Activated CD8-positive, alpha-beta memory T cell treated with anti-CD3 and anti-CD28 coated beads for 1 hour (primary cell): ENCODE measurements around the gene LCOR.
A peak's percentile ranks its signal among the peaks of the same experiment; 100 is the strongest.
"Not testable (repeated sequence)": the region's sequence is repeated elsewhere in the genome, so short reads cannot be mapped to it uniquely, and the experiment has no call there.

ENCODE experiments used
- DNase-seq, 2 donors: peaks; one replicate each; pipeline ENCODE4 v3.0.0-alpha.2; 2020; ENCODE audit warnings: low read depth in 1 of 2; ENCODE audit errors: extremely low read depth in 1 of 2

Gene LCOR

DNA sequence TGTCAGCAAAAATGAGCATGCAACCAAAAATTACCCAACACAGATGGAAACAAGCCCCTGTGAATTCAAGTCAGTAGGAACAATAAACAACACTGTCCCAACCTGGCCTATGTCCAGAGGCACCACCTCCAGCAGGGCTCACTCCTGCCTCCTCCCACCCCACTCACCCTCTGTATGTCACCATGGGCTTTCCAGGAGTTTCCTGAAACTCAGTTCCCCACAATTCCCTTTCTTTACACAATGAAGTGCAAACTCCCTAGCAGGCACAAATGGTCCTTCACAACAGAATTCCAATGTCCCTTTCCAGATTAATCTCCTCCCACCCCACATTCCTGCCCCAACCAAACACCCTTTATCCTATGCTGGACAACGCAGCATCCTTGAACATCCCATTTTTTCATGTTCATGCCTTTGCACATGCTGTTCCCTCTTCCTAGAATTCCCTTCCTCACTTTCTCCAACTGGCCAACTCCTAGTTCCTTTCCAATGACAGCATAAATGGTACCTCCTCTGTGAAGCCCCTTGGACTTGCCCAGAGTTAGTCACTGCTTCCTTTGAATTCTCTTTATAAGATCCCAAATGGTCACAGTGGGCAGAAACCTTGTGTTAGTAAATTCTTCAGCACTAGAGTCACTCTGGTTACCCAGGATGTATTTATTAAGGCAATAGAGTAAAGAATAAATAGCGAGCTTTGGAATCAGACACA lies 196.2 kb downstream of the LCOR start:
- DNase-seq = no peak

DNA sequence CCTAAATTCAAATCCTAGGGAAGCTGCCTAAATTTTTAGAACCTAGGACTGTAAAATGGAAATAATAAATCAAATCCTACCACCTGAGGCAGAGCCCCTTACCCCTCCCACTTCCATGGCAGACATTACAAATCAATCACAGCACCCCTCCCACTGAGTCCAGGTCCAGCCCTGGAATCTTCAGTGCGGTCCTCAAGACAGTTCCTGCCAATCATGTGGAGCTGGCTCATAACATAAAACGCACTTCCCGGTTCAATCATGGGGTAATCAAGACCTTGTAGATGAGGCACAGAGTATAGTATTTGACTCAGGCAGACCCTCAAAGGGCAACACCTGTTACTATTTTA lies 196.7 kb downstream of the LCOR start:
- DNase-seq = no peak

DNA sequence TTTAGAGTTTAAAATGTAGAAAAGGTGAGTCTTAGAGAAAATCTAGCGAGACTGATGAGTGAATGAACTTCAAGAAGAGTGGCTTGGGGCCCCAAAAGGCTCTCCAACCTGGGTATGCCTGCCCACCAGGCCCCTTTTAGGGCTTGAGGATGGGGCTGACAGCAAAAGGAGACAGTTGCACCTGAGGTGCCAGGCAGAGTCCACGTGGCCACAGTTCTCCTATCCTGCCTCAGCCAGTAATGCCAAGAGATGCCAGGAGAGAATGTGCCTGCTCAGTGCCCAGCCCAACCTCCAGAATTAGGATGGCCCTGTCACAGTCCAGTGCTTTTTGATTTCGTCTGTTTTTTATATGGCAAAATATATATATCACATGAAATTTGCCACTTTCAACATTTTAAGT lies 197.2 kb downstream of the LCOR start:
- DNase-seq = no peak

DNA sequence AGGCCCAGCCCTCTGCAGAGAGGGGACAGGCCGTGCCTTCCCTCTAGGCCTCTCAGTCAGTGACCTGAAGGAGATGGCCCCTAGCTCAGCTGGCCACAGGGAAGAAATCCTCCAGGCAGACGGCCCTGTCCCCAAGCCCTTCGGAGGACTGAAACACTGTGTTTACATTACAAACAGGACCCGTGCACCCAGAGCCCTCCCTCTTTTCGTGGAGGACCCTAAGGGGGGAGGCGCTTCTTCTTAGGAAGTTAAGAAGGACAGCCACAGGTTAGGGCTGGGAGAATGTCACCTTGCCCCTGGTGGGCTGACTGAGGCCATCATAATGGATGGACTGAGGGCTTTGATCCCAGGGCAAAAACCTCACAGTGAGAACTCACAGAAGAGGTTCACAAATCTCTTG lies 198.8 kb downstream of the LCOR start:
- DNase-seq = no peak

DNA sequence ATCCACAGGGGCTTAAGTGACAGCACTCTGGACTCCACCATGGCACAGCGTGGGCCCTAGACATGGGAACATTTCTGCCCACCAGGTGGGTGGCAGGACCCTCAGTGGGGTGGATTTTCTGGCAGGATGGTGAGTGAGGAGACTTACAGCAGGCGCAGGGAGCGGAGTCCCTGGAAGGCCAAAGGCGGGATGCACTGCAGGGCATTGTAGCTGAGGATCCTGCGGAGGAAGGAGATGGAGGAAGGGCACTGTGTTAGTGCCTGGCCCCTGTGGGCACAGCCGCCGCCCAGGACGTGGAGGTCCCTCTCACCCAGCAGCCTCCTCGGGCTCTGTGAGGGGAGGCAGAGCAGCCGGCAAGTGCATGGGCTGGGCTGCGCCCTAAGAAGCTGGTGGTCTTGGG lies 199.4 kb downstream of the LCOR start:
- DNase-seq = no peak

DNA sequence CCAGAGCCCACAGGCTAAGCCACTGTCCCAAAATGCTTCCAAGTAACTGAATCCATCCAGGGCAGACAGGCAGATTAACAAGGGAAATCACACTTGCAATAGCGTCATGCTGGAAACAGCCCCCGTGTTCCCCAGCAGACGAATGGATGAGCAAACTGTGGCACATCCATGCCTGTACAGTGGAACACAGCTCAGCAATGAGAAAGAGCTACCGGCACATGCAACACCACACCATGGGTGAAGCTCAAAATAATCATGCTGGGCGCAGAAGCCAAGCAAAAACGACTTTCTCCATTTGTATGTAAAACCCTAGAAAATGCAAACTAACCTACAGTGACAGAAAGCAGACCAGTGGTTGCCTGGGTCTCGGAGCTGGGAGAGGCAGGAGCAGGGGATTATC lies 200.5 kb downstream of the LCOR start:
- no peak for DNase-seq

DNA sequence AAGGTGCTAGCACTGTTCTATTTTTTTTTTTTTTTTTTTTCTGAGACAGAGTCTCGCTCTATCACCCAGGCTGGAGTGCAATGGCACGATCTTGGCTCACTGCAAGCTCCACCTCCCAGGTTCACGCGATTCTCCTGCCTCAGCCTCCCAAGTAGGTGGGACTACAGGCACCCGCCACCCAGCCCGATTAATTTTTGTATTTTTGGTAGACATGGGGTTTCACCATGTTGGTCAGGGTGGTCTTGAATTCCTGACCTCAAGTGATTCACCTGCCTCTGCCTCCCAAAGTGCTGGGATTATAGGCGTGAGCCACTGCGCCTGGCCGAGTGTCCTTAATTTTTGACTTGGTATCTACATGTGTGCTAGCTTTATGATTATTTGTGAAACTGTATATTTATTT lies 201.7 kb downstream of the LCOR start:
- not testable (repeated sequence) for DNase-seq

DNA sequence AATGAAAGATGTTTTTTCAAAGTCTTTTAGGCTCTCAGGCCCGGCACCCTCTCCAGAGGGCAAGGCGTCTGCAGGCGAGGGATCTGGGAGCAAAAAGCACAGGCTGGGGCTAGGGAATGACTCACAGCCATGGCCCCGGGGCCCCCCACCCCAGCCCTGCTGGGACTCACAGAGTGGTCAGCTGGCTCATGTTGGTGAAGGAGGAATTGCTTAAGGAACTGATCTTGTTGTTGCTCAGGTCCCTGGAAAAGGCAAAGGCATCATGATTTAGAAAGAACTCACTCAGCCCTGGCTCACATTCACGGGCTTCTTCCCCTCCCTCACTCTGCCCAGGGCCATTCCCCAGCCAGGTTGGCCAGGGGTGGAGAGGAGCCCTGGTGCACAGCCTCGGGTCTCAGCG lies 202.2 kb downstream of the LCOR start:
- DNase-seq = no peak

DNA sequence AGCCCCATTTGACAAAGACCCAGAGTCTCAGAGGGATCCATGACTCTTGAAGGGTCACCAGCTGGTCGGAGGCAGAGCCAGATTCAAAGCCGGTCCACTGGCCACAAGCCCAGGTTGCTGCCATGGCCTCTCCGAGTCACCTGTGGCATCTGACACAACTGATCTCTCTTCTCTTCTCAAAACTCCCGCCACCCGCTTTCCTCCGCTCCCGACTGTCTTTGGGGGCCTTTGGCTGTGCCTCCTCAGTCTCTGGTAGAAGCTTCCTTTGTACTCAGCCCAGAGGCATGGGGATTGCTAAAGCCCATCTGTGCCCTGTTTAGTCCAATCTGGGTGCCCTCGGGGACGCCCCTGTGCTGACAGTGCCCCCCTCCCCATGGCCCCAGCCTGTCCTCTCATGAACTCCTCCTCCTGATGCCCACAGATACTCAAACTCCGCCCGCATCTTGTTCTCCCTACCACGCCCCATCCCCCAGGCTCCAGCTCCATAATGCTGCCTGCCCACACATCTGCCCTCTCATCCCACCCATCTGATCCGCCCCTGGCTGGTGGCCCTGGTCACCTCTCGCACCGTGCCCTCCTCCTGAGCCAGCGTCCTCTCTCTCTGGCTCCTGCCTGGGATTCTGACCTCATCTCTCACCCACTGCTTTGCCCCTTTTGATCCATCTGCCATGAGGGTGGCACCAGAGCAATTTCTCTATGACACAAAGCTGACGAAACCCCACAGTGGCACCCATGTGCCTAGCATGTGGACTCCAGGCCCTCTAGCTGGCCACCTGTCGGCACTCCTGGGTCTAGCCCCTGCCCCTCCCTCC lies 203.1 kb downstream of the LCOR start:
- DNase-seq = no peak

DNA sequence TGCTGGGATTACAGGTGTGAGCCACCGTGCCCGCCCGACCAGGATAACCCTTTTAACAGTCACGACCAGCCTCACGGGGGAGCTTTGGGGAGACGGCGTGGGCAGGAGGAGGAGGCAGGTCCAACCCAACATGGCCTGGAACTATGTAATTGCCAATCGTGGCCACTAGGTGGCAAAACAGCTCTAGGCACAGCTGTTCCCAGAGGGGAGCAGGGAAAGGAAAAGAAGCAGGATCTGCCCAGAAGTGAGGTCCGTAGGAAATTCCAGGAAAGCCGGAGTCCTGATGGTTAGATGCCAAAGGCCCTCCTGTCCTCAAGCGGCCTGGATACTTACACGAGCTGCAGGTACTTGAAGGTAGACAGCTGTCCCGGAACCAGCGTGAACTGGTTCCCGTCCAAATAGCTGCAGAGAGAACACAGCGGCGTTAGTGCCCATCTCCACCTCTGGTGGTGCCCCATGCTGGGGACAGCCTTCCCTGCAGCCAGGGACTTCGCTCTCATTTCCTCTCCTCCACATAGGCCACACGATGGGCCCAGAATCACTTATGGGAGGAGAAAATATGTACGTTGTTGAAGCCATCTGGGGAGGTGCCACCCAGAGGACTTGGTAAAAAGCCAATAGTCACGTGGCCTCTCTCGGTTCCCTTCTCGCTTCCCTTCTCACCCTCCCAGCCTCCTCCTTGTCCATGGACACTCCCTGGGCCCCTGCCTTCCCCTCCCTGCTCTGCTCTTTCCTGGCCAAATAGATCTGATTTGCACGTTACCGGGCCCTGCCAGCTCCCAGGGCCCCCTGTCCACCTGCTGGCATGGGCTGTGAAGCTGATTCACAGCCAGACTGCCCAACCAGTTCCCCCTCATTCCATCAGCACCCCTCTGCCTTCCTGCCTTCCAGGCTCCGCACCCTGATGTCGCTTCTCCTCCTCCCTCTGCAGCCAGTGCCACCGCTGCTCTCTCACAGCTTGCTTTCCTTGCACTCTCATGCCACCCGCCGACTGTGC lies 205.6 kb downstream of the LCOR start:
- peak; percentile 15 to 39 for DNase-seq

DNA sequence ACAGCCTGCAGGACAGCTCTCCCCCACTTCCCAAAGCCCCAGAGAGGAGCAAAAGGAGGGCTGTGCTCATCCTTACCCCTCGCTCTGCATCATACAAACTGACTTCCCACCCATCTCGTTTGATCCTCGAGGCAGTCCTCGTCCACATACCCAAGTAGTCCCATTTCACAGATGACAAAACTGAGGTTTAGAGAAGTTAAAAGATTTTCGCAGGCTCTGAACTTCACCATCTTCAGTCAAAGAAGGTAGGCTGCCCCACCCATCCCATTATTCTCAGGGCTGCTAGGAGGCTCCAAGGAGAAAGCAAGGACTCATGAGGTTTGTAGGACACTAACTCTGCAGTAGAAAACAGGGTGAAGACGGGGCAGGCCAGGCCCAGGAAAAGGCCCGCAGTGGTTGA lies 206.6 kb downstream of the LCOR start:
- no peak for DNase-seq

DNA sequence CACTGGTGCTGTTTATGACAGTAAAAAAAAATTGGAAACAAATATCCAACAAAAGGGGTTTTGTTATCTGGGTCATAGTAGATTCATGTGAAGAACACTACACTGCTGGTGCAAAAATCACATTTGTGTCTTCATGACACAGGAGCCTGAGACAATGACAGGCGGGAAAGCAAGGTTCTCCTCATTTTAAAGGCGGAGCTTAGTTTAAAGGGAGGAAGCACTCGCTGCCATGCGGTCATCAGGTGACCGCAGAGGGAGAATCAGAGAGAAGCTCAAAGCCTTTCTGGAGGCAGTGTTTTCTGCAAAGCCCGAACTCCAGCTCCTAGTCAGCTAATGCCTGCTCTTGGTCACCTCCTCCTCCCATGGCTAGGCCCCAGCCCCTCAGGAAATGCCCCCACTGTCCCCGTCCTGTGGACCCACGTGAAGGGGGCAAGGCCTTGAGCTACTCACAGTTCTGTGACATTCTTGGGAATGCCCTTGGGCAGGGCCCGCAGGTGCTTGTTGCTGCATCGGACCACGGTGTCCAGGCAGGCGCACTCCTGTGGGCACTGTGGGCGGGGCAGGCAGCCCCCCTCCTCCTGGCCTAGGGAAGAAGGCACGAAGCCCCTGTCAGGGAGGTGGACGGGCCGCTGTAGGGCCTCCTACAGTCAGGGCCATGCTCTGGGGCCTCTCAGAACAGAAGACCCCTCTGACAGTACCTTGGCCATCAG lies 207.6 kb downstream of the LCOR start:
- DNase-seq = no peak

DNA sequence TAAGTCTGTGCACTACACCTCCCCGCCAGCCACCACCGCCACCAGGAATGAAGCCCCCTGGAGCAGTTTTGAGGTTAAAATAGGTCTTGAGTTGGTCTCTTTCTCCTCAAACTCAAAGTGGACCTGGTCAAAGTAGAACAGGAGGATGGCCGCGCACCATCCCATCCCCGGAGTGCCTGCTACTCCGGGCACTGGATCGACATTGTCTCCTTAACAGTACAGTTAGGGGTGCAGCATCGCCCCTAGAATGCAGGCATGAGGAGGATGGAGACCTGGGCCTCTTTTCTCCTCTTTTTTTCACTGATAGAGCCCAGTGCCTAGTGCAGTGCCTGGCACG lies 208.1 kb downstream of the LCOR start:
- no peak for DNase-seq

DNA sequence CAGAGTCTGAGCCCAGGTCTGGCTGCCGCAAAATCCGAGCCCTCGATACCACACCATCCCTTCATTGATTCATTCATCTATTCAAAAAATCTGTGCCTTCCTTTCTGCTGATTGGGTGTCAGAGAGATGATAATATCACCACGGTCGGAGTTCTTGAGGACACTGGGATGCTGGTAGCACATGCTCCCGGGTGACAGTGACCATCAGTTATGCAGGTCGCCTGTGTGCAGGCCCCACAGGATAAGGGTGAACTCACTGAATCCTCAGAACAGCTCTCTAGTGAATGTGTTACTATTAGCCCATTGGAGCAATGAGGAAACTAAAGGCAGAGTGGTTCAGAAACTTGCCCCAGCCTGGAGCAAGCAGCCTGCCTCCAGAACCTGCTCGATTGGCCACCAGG lies 208.6 kb downstream of the LCOR start:
- DNase-seq = no peak

DNA sequence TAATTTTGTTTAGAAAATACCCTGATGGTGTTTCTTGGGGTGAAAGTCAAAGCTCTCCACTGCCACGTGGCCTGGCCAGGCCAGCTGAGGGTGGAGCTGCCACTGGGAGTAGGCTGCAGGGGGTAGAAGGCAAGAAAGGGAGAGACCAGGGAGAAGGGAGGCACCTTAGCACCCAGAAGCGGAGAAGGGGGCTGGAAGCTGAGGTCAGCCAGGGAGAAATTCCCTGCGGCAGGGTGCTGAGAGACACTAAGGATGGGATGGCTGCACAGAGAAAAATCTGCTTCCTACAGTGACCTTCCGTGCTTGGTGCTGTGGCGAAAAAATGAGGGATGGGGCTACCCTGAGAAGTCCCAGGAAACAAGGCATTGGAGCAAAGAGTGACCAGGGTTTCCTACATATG lies 210.0 kb downstream of the LCOR start:
- no peak for DNase-seq

DNA sequence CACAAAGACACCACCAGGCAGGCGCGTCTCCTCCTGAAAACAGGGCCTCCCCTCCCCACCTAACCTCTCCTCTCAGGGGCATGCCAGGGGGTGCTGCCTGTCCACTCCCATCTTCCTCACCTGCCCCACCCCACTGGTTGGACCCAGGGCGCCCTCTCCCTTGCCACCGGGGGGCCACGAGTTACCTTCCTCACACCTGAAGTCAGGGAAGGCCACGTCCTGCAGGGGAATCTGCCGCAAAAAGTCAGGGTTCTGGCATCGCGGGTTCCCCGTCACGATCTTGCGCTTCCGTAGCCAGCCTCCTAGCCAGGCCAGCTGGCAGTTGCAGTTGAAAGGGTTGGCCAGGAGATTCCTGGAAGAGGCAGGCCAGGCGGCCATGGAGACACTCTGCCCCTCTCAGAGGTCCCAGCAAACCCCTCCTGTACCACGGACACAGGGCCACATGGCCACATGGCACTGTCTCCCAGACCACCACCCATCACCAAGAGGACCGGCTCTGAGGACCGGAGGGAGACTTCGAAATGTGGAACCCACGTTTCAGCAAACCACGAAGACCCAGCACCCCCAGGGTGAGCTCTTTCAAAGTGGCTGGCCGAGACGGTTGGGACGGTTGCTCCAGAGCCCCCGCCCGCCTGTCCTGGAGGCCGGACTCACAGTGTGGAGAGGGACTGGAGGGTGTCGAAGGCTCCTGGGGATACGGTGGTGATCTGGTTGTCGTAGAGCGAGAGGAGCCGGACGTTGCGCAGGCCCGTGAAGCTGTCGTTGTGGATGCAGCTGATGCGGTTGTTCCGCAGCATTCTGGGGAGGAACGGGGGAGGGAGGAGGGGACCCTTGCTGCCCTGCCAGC lies 210.8 kb downstream of the LCOR start:
- no peak for DNase-seq

DNA sequence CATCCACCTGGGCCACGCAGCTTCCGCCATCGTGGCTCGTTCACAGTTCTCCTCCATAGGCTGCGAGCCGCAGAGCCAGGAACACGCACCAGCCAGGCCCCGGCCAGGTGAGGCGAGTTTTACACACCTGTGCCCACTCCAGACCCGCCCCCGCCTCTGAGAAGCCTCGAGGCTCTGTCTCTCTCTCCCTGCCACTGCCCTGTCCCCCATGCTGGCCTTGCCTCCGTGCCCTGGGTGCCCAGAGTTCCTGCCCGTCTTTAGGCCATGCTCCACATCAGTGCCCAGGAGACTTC lies 211.4 kb downstream of the LCOR start:
- DNase-seq = no peak
